Activated naive CD4-positive, alpha-beta T cell (primary cell): Measurements from ENCODE around the gene NLRP12.
"Not testable (repeated sequence)": the region's sequence is repeated elsewhere in the genome, so short reads cannot be mapped to it uniquely, and the experiment has no call there.

ENCODE experiments used
- DNase-seq, 4 experiments: peaks; one replicate each; lab custom pipeline; 2025; lab: John Stamatoyannopoulos, UW

Gene NLRP12

DNA sequence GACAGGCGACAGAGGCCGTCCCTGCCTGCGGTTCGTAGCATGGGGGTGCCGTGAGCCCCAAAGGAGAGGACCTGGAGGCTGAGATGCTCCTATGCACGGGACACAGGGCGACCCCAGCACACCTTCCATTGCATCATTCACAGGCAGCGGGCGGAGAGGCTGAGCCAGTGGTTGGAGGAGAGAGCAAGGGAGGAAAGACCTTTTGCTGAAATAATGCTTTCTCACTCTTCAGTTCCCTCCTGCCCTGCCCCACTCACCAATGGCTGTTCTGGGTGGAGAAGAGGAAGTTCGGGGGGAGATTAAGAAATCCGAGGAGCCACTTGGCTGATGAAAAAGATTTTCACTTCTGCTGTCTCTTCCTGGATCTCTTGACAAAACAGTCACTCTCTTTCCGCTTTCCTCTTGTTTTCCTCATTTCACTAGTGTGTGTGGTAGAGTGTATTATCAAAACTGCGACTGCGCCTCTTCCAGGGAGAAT lies at the start of gene NLRP12:
NLRP12 (minus strand) TSS at position 181 of the 478 bp plus-strand sequence; CDS start at position 41, 140 bp downstream.
- no peak for DNase-seq

GRCh38 chr19:53872762-53873161 lies 48.6 kb upstream of the NLRP12 start:
- DNase-seq: no peak

GRCh38 chr19:53871454-53871853 lies 47.3 kb upstream of the NLRP12 start:
- no peak for DNase-seq

- DNase-seq: no peak
Measured at GRCh38 chr19:53870485-53870844, 46.4 kb upstream of the NLRP12 start.

- DNase-seq: peak in 1 of 4 experiments; percentile 34
Measured at GRCh38 chr19:53869805-53870484, 45.8 kb upstream of the NLRP12 start.

DNA sequence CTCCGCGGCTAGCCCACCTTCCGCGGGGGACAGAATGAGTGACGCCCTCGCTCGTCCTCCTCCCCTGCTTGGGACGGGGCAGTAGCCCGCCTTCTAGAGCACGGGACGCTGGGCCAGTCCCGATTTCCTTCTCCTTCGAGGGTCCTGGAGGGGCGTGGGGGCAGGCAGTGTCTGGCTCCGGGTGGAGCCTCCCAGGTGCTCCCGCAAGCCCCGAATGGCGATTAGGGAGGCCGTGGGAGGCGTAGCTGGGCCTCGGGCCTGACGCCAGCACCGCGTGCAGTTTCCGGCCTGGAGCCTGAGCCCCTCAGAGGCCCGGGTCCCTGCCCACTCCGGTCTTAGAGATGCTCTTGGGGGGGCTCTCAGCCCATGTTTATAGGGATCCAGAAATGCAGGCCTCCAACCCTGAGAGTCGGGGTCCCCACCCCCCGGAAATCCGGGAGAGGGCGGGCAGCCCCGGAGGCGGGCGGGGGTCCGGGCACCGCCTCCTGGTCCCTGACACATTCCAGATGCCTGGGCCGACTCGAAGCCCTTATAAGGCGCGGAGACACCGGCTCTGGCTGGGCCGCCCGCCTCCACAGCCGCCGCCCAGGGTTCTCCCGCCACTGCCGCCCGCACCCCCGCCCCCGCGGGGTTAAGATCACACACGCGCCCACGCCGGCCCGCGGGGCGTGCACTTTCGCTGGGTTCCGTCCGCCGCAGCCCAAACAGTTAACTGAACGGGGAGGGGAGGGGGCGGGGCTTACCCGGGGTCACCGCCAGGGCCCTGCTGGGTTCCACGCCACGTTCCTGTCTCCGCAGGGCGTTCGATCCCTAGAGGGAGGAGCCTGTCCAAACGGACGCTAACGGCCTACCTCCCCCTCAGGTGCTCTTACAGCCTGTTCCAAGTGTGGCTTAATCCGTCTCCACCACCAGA lies 45.0 kb upstream of the NLRP12 start:
- DNase-seq: peak; percentile 34 to 85 (median 66)

DNA sequence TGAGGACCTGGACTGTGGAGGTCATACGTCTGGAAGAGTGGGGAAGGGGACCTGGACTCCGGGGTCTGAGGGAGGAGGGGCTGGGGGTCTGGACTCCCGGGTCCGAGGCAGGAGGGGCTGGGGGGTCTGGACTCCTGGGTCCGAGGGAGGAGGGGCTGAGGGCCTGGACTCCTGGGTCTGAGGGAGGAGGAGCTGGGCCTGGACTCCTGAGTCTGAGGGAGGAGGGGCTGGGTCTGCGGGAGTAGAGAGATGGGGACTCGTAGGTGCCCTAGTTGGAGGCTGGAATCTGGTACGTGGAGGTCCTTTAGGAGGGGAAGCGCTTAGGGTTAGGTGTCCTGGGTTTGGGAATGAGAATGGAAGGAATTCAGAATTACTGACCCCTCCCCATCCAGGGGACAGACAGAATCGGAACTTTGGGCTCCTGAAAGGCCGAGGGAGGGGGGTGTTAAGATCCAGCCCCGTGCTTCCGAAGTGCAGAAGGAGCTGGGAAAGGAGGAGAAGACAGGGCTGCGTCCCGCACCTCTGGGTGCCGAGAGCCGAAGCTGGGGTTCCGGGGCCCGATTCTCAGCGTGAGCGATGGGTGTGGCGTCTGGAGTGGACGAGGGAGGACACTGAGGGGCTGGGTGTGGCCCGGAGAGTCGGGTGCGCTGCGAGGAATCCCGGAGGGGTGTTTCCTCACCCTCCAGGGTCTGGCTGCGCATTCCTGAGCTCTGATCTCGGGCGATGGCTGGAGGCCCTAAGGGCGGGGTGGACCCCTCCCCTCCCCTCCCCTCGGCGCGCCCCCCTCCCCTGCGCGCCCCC lies 44.2 kb upstream of the NLRP12 start:
- DNase-seq: peak in 2 of 4 experiments; percentile 8 to 30

DNA sequence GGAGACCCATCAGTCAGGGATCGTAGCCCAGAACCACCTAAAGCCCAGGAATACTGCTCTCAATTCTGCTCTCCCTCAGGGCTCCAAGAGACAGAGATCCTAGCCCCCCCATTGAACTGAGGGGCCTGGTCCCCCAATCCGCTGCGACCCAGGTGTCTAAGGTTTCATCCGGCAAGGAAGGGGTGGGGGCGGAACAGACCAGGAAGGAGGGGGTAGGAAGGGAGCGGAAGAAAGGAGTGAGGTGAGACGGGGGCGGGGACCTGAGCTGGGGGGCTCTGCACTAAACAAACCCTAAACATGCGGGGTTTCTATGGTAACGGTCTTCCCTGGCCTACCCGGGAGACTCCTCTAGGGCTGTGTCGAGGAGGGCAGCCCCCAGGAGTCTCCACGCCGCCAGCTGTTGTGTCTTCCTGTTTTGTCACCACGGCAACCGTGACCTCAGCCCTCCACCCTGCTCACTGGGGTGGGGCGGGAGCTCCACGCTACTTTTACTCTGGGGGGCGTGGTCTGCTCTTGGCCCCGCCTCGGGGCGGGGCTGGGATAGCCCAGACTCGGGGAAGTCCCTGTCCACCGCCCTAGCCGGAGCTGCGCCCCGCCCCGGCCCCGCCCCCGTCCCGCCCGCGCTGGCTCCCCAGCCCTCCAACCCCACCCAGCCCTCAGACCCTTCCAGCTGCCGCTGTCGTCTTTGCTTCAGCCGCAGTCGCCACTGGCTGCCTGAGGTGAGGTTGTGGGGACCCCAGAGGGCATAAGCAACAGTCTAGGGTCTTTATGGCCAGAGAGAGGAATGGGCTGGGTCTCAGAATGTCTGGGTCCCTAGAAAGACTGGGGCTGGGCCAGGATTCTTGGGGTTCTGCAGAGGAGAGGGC lies 43.3 kb upstream of the NLRP12 start, which contains the start of gene MYADM:
MYADM (plus strand) TSS at position 659 of the 866 bp plus-strand sequence. CDS start 5,647 bp downstream, outside the sequence.
- DNase-seq: peak; percentile 92 to 99 (median 97)

GRCh38 chr19:53866865-53867224 lies 42.7 kb upstream of the NLRP12 start:
- DNase-seq: no peak

GRCh38 chr19:53865918-53866864 lies 42.1 kb upstream of the NLRP12 start:
- peak; percentile 14 to 56 (median 28) for DNase-seq

- no peak for DNase-seq
Measured at GRCh38 chr19:53865523-53865917, 41.4 kb upstream of the NLRP12 start.

- DNase-seq: no peak
Measured at GRCh38 chr19:53864308-53864836, 40.3 kb upstream of the NLRP12 start.

DNA sequence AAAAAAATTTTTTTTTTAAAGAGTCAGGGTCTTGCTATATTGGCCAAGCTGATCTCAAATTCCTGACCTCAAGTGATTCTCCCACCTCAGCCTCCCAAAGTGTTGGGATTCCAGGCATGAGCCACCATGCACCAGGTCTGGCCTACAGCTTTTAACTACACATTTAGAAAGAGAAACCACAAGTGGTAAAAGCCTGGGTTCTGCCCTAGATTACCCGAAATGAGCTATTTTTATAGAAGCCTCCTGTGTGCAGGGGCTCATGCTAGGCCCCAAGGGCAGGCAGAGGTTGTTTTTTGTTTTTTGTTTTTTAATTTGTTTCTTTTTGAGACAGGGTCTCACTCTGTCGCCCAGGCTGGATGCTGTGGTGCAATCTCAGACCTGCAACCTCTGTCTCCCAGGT lies 29.6 kb upstream of the NLRP12 start:
- DNase-seq: no peak

- DNase-seq: no peak
Measured at GRCh38 chr19:53849237-53849676, 25.1 kb upstream of the NLRP12 start.

- DNase-seq: no peak
Measured at GRCh38 chr19:53847555-53847954, 23.4 kb upstream of the NLRP12 start.

- DNase-seq: no peak
Measured at GRCh38 chr19:53844849-53845246, 20.7 kb upstream of the NLRP12 start.

DNA sequence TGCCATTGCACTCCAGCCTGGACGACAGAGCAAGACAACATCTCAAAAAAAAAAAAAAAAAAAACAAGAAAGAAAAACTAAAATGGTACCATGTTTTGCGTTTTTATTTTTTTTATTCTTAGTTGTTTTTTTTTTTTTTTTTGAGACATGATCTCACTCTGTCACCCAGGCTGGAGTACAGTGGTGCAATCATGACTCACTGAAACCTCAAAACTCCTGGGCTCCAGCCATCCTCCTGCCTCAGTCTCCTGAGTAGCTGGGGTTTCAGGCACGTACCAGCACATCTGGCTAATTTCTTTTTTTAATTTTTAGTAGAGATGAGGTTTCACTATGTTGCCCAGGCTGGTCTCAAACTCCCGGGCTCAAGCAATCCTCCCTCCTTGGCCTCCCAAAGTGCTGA lies 16.8 kb upstream of the NLRP12 start:
- not testable (repeated sequence) for DNase-seq

DNA sequence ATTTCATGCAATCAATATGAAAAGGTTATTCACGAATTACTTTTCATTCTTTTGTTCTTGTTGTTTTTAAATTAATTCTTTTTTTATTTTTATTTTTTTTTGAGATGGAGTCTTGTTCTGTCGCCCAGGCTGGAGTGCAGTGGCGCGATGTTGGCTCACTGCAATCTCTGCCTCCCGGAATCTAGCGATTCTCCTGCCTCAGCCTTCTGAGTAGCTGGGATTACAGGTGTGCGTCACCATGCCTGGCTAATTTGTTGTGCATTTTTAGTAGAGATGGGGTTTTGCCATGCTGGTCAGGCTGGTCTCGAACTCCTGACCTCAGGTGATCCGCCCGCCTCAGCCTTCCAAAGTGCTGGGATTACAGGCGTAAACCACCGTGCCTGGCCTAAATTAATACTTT lies 16.1 kb upstream of the NLRP12 start:
- not testable (repeated sequence) for DNase-seq

- not testable (repeated sequence) for DNase-seq
Measured at GRCh38 chr19:53838446-53838845, 14.3 kb upstream of the NLRP12 start.

GRCh38 chr19:53832861-53833260 lies 8.7 kb upstream of the NLRP12 start:
- DNase-seq: not testable (repeated sequence)
